HepG2 (cell line): Measurements from ENCODE around the gene SDC4. TPM values are rescaled to one million over a fixed set of nuclear protein-coding genes. Genes with fewer than 3 reads are reported as not detected.
A peak's percentile ranks its signal among the peaks of the same experiment; 100 is the strongest.

Experiments
- ATAC-seq: fragments of 200-7000 bp; cut with Tn5 transposase; 3 replicates; pipeline ENCODE4 v1.9.1; 2020; ENCODE audit warnings: mild to moderate bottlenecking, moderate library complexity
- BruUV-seq: library from RNA; stranded (reverse); fragments of 400-500 nt; replicated peaks from 2 replicates; lab custom pipeline; 2021; lab: Mats Ljungman, UMichigan
- CTCF ChIA-PET: fragments of 300-600 bp; formaldehyde crosslinking; extraction: SDS; loops from one replicate; lab custom pipeline; 2021; ENCODE audit warnings: low total read pairs, inconsistent platforms, low intra/inter-chr PET ratio; lab: Yijun Ruan, JAX
- POLR2A ChIA-PET: fragments of 350-600 bp; sonication (Branson Sonifier 250); formaldehyde crosslinking; loops from one replicate; lab custom pipeline; 2020; ENCODE audit warnings: antibody characterized with exemption, inconsistent platforms; lab: Yijun Ruan, JAX
- DNase-seq: peaks from one replicate; pipeline ENCODE4 v3.0.0-alpha.2; 2015; ENCODE audit warnings: low spot score
- FAIRE-seq: peaks from 3 replicates; lab custom pipeline; 2011; peaks lifted over from hg19 to GRCh38; lab: Jason Lieb, UNC
- H2AFZ ChIP-seq: one replicate; pipeline ENCODE4 v1.6.1; 2011; ENCODE audit warnings: low read length, inconsistent platforms
- H3K27ac ChIP-seq: fragments of 300-600 bp; 3 replicates; pipeline ENCODE4 v1.8.0; 2011; ENCODE audit warnings: mixed run types, mild to moderate bottlenecking, mixed read lengths, low read length, inconsistent platforms; ENCODE audit not compliant: insufficient read depth; ENCODE audit errors: extremely low read length
- H3K27me3 ChIP-seq, 2 experiments: fragments of 200-600 bp in 1 of 2; 2 replicates in 1 of 2; 3 replicates in 1 of 2; pipeline versions ENCODE4 v1.6.0 to v1.8.0; 2011; ENCODE audit warnings: low read length in 2 of 2, mild to moderate bottlenecking in 2 of 2, moderate library complexity in 2 of 2, inconsistent platforms in 1 of 2; ENCODE audit not compliant: insufficient read depth in 2 of 2, control insufficient read depth in 1 of 2
- H3K36me3 ChIP-seq, 2 experiments: fragments of 200-600 bp in 1 of 2; replicated peaks in 1 of 2; 2 replicates in 1 of 2; 3 replicates in 1 of 2; pipeline versions ENCODE4 v1.5.1 to v1.8.0; 2011; ENCODE audit warnings: low read length in 2 of 2, inconsistent platforms in 1 of 2; ENCODE audit not compliant: insufficient read depth in 2 of 2, control insufficient read depth in 1 of 2
- H3K4me1 ChIP-seq: 2 replicates; pipeline ENCODE4 v1.5.1; 2012; ENCODE audit warnings: low read length, inconsistent platforms; ENCODE audit not compliant: insufficient read depth
- H3K4me2 ChIP-seq: 2 replicates; pipeline ENCODE4 v1.6.0; 2011; ENCODE audit warnings: low read depth, low read length, inconsistent platforms
- H3K4me3 ChIP-seq, 3 experiments: fragments of 200-600 bp in 1 of 3; sonication (generic), shearing (Covaris generic) in 1 of 3; replicated peaks in 1 of 3; 2 replicates each; pipeline ENCODE4 v1.5.1; 2011 to 2016; ENCODE audit warnings: low read length in 3 of 3, inconsistent platforms in 2 of 3, low read depth in 2 of 3, mild to moderate bottlenecking in 2 of 3, control low read depth in 1 of 3, mixed read lengths in 1 of 3; ENCODE audit not compliant: insufficient read depth in 1 of 3
- H3K79me2 ChIP-seq: one replicate; pipeline ENCODE4 v1.6.1; 2011; ENCODE audit warnings: low read length, inconsistent platforms; ENCODE audit not compliant: insufficient read depth
- H3K9ac ChIP-seq: 2 replicates; pipeline ENCODE4 v1.6.0; 2011; ENCODE audit warnings: mild to moderate bottlenecking, low read depth, low read length, inconsistent platforms; ENCODE audit not compliant: insufficient read depth
- H3K9me3 ChIP-seq: 2 replicates; pipeline ENCODE4 v1.5.1; 2012; ENCODE audit warnings: mild to moderate bottlenecking, low read length
- H4K20me1 ChIP-seq: 2 replicates; pipeline ENCODE4 v1.6.0; 2011; ENCODE audit warnings: inconsistent platforms, mild to moderate bottlenecking, low read length, moderate library complexity; ENCODE audit not compliant: insufficient read depth
- HNF4G ChIP-seq, 2 experiments: sonication (generic) in 1 of 2; formaldehyde crosslinking in 1 of 2; IDR thresholded peaks; 2 replicates each; pipeline versions ENCODE4 v1.4.0 to v1.6.1; 2011 to 2020; ENCODE audit warnings: borderline replicate concordance in 2 of 2, low read depth in 2 of 2, mild to moderate bottlenecking in 2 of 2, low read length in 1 of 2, missing genetic modification reagents in 1 of 2, moderate library complexity in 1 of 2
- TOE1 ChIP-seq: sonication (generic); formaldehyde crosslinking; IDR thresholded peaks from 2 replicates; pipeline ENCODE4 v1.4.0; 2020; ENCODE audit warnings: mild to moderate bottlenecking, missing genetic modification reagents
- ZBED4 ChIP-seq: sonication (generic); formaldehyde crosslinking; IDR thresholded peaks from 2 replicates; pipeline ENCODE4 v1.4.0; 2020; ENCODE audit warnings: missing genetic modification reagents, borderline replicate concordance
- ZNF124 ChIP-seq: sonication (generic); formaldehyde crosslinking; IDR thresholded peaks from 2 replicates; pipeline ENCODE4 v1.4.0; 2020; ENCODE audit warnings: missing genetic modification reagents
- ZNF543 ChIP-seq: sonication (generic); formaldehyde crosslinking; IDR thresholded peaks from 2 replicates; pipeline ENCODE4 v1.4.0; 2020; ENCODE audit warnings: mild to moderate bottlenecking, missing genetic modification reagents
- ZNF546 ChIP-seq: sonication (generic); formaldehyde crosslinking; conservative IDR thresholded peaks from 2 replicates; pipeline ENCODE4 v1.8.1; 2023; ENCODE audit warnings: mild to moderate bottlenecking, missing genetic modification reagents
- ZNF547 ChIP-seq: sonication (generic); formaldehyde crosslinking; IDR thresholded peaks from 2 replicates; pipeline ENCODE4 v1.5.1; 2020; ENCODE audit warnings: mild to moderate bottlenecking, missing genetic modification reagents
- ZNF598 ChIP-seq: sonication (generic); formaldehyde crosslinking; IDR thresholded peaks from 2 replicates; pipeline ENCODE4 v1.5.1; 2020; ENCODE audit warnings: mild to moderate bottlenecking, missing genetic modification reagents, borderline replicate concordance
- ZNF652 ChIP-seq: IDR thresholded peaks from 2 replicates; pipeline ENCODE4 v1.6.1; 2016; ENCODE audit warnings: low read depth, borderline replicate concordance
- ZNF790 ChIP-seq: sonication (generic); formaldehyde crosslinking; IDR thresholded peaks from 2 replicates; pipeline ENCODE4 v1.8.0; 2022; ENCODE audit warnings: missing genetic modification reagents, mild to moderate bottlenecking, borderline replicate concordance
- WGBS: methylation state at CpG from one replicate; pipeline ENCODE4 v1.1.6; 2017; ENCODE audit warnings: low lambda C conversion rate; 5-methylcytosine and 5-hydroxymethylcytosine counted together
- in situ Hi-C: cut with HindIII; loops from 2 replicates; pipeline ENCODE4 v1.10.0; 2017; ENCODE audit warnings: low pct_unique_long_range_greater_than_20kb; ENCODE audit not compliant: extremely low pct_ligation_motif_present
- intact Hi-C: fragments of 100-400 bp; cut with micrococcal nuclease; formaldehyde crosslinking; loops from one replicate; pipeline ENCODE4 v1.10.0; 2022; ENCODE audit not compliant: unreplicated experiment
- polyA plus RNA-seq, 8 experiments: library from polyadenylated mRNA; depleted of rRNA in 3 of 8; stranded (reverse) in 7 of 8; unstranded in 1 of 8; fragments of >200 nt; fragmentation: Illumina TruSeq in 4 of 8; extraction: Trizol in 4 of 8; gene quantifications; 2 replicates each; pipeline versions ENCODE4 v1.2.1 to v1.2.3, GENCODE V29; 2011 to 2016; ENCODE audit warnings: low read depth in 4 of 8, missing spikeins in 1 of 8, mixed read lengths in 1 of 8; ENCODE audit not compliant: insufficient read depth in 1 of 8
- total RNA-seq, 5 experiments: library from RNA; depleted of rRNA; stranded (reverse); fragments of >200 nt; fragmentation: Illumina TruSeq; extraction: Trizol; gene quantifications; 2 replicates each; pipeline ENCODE4 v1.2.3, GENCODE V29; 2016; ENCODE audit warnings: low read depth in 1 of 5
- TF ChIP-seq, protein P1 (sequence below): sonication (generic); formaldehyde crosslinking; conservative IDR thresholded peaks from 2 replicates; pipeline ENCODE4 v1.4.0; 2020; ENCODE audit warnings: missing genetic modification reagents
- TF ChIP-seq, protein P2 (sequence below): sonication (generic); formaldehyde crosslinking; IDR thresholded peaks from 2 replicates; pipeline ENCODE4 v1.5.1; 2020; ENCODE audit warnings: mild to moderate bottlenecking, missing genetic modification reagents, borderline replicate concordance
- TF ChIP-seq, protein P3 (sequence below): IDR thresholded peaks from 2 replicates; pipeline ENCODE4 v1.6.1; 2016; ENCODE audit warnings: control low read depth

Gene SDC4
- total and polyA plus RNA-seq, 2 of the 13 experiments (the other 11 are each of a cell fraction or from before 2014, with no cell fraction given), result 49.0 to 65.1 TPM

DNA sequence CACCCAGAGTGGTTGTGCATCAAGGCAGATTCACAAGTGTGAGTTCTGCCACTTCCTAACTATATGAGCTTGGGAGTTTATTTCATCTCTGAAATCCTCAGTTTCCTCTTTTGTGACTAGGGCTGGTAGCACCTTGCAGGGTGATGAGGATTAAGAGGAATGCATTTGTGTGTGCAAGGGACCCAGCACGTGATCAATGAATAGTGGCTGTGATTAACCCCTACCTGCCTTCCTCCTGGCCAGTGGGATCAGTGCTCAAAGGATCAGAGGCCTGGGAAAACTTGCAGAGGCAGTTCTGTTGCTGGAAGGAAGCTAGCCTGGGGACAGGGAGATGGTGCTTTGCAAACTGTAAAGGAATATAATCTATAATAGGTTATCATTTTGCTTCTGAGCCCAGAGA, 7.3 kb downstream of the SDC4 start:
- H4K20me1 ChIP-seq, result no peaks in the 10 kb centered on the region
- H3K9ac ChIP-seq, result peak overlapping the region; percentile 66
- peaks cover 100% of the 10 kb centered on the region for H3K4me1 ChIP-seq
- 0% methylated on average over 1 of the region's 1 CpG for WGBS
- peak overlapping the region; percentile 80 for H3K27ac ChIP-seq
- H3K79me2 ChIP-seq, result peaks cover 51% of the 10 kb centered on the region
- H3K9me3 ChIP-seq, result no peaks in the 10 kb centered on the region
- ChIA-PET POLR2A (interaction anchor here (1.1 to 23.9 kb wide), 8 partner anchors 8 to 96 kb away, joined by 3 to 1422 read pairs (median 26); partner anchors contain the start of genes PIGT, SDC4 and SYS1), CTCF (no interaction called here)
- peak overlapping the region; percentile 99 for H3K4me2 ChIP-seq
- no TSS peak for BruUV-seq
- intact Hi-C loops (loop anchor here (5.0 kb wide), 2 partner anchors 76 to 631 kb away; partner anchors contain the start of genes PIGT and ZNF335), in situ Hi-C loops (no loop called here)
- H3K36me3 ChIP-seq, result no peaks in the 10 kb centered on the region
- ATAC-seq (no peak), FAIRE-seq (peak; percentile 42), DNase-seq (peak; percentile 70)
- H3K27me3 ChIP-seq, result no peaks in the 10 kb centered on the region
- no peak overlapping the region for H2AFZ ChIP-seq
- peak overlapping the region in 2 of 3 experiments; percentile 49 to 87; a peak in 2 of 6 replicates for H3K4me3 ChIP-seq
- 0 out of 2 replicates have a peak, but pooled peaks have one; percentile 1 for TF ChIP-seq ZNF547 (CRISPR knock-in tag)
- no peak for TF ChIP-seq ZNF124 (CRISPR knock-in tag)
- TF ChIP-seq ZBED4 (CRISPR knock-in tag), result no peak
- TF ChIP-seq, protein P1, sequence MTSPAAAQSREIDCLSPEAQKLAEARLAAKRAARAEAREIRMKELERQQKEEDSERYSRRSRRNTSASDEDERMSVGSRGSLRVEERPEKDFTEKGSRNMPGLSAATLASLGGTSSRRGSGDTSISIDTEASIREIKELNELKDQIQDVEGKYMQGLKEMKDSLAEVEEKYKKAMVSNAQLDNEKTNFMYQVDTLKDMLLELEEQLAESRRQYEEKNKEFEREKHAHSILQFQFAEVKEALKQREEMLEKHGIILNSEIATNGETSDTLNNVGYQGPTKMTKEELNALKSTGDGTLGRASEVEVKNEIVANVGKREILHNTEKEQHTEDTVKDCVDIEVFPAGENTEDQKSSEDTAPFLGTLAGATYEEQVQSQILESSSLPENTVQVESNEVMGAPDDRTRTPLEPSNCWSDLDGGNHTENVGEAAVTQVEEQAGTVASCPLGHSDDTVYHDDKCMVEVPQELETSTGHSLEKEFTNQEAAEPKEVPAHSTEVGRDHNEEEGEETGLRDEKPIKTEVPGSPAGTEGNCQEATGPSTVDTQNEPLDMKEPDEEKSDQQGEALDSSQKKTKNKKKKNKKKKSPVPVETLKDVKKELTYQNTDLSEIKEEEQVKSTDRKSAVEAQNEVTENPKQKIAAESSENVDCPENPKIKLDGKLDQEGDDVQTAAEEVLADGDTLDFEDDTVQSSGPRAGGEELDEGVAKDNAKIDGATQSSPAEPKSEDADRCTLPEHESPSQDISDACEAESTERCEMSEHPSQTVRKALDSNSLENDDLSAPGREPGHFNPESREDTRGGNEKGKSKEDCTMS (CRISPR knock-in tag), result no peak
- TF ChIP-seq ZNF652, result peak; percentile 95
- 0 out of 2 replicates have a peak, but pooled peaks have one; percentile 8 for TF ChIP-seq TOE1
- no peak for TF ChIP-seq HNF4G (IDR thresholded peaks at IDR 0.05; ENCODE audit: borderline replicate concordance, low read depth, low read length)
- no peak for TF ChIP-seq HNF4G (CRISPR knock-in tag; IDR thresholded peaks at IDR 0.05; ENCODE audit: borderline replicate concordance, low read depth)
- no peak for TF ChIP-seq ZNF543 (CRISPR knock-in tag)
- TF ChIP-seq, protein P2, sequence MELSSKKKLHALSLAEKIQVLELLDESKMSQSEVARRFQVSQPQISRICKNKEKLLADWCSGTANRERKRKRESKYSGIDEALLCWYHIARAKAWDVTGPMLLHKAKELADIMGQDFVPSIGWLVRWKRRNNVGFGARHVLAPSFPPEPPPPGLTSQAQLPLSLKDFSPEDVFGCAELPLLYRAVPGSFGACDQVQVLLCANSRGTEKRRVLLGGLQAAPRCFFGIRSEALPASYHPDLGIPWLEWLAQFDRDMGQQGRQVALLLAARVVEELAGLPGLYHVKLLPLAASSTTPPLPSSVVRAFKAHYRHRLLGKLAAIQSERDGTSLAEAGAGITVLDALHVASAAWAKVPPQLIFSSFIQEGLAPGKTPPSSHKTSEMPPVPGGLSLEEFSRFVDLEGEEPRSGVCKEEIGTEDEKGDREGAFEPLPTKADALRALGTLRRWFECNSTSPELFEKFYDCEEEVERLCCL (CRISPR knock-in tag), result no peak
- no peak for TF ChIP-seq ZNF598 (CRISPR knock-in tag)
- TF ChIP-seq, protein P3, sequence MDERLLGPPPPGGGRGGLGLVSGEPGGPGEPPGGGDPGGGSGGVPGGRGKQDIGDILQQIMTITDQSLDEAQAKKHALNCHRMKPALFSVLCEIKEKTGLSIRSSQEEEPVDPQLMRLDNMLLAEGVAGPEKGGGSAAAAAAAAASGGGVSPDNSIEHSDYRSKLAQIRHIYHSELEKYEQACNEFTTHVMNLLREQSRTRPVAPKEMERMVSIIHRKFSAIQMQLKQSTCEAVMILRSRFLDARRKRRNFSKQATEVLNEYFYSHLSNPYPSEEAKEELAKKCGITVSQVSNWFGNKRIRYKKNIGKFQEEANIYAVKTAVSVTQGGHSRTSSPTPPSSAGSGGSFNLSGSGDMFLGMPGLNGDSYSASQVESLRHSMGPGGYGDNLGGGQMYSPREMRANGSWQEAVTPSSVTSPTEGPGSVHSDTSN (CRISPR knock-in tag), result no peak
- TF ChIP-seq ZNF790, result no peak
- TF ChIP-seq ZNF546 (CRISPR knock-in tag), result no peak
